Panc1 (cell line): ENCODE data around the gene SART3. TPM values are rescaled to one million over a fixed set of nuclear protein-coding genes. Genes with fewer than 3 reads are reported as not detected.

Experiments
- ATAC-seq: fragments of 200-7000 bp; cut with Tn5 transposase; 2 replicates; pipeline ENCODE4 v1.9.1; 2020; ENCODE audit warnings: mild to moderate bottlenecking, moderate library complexity
- BruUV-seq: library from RNA; stranded (reverse); fragments of 400-500 nt; replicated peaks from 2 replicates; lab custom pipeline; 2021; lab: Mats Ljungman, UMichigan
- CTCF ChIA-PET: fragments of 300-600 bp; sonication (Branson Sonifier 250); formaldehyde crosslinking; loops from one replicate; lab custom pipeline; 2022; ENCODE audit warnings: antibody characterized with exemption; lab: Charles Lee
- POLR2A ChIA-PET: fragments of 300-600 bp; sonication (Branson Sonifier 250); formaldehyde crosslinking; loops from one replicate; lab custom pipeline; 2022; ENCODE audit warnings: antibody characterized with exemption; lab: Charles Lee
- DNase-seq: peaks from one replicate; pipeline ENCODE4 v3.0.0-alpha.2; 2010; ENCODE audit warnings: low read depth, low spot score
- H3K27ac ChIP-seq: 2 replicates; pipeline ENCODE4 v1.5.1; 2011; ENCODE audit warnings: mild to moderate bottlenecking, low read length, inconsistent platforms
- H3K27me3 ChIP-seq: fragments of 200-500 bp; sonication (Bioruptor generic); 2 replicates; pipeline ENCODE4 v1.6.0; 2014; ENCODE audit warnings: low read length, inconsistent platforms; ENCODE audit not compliant: control insufficient read depth, insufficient read depth
- H3K36me3 ChIP-seq: fragments of 200-500 bp; sonication (Bioruptor generic); 2 replicates; pipeline ENCODE4 v1.5.1; 2014; ENCODE audit warnings: inconsistent platforms, mild to moderate bottlenecking, low read length, moderate library complexity; ENCODE audit not compliant: control insufficient read depth, insufficient read depth
- H3K4me1 ChIP-seq: 2 replicates; pipeline ENCODE4 v1.5.1; 2011; ENCODE audit warnings: inconsistent platforms, mild to moderate bottlenecking, low read length, moderate library complexity; ENCODE audit not compliant: control insufficient read depth, insufficient read depth
- H3K4me3 ChIP-seq, 2 experiments: 2 replicates each; pipeline ENCODE4 v1.5.1; 2011 to 2012; ENCODE audit warnings: low read depth in 2 of 2, low read length in 2 of 2, mild to moderate bottlenecking in 2 of 2, inconsistent platforms in 1 of 2, moderate library complexity in 1 of 2
- H3K9me3 ChIP-seq: fragments of 200-500 bp; sonication (Bioruptor generic); 2 replicates; pipeline ENCODE4 v1.5.1; 2014; ENCODE audit warnings: low read depth, mild to moderate bottlenecking, inconsistent platforms, low read length, moderate library complexity; ENCODE audit not compliant: control insufficient read depth, insufficient read depth
- POLR2AphosphoS5 ChIP-seq: IDR thresholded peaks from 2 replicates; pipeline ENCODE4 v1.6.1; 2012; ENCODE audit warnings: mild to moderate bottlenecking, low read depth, low read length, moderate library complexity
- SIN3A ChIP-seq: IDR thresholded peaks from 2 replicates; pipeline ENCODE4 v1.6.1; 2012; ENCODE audit warnings: low read depth, mild to moderate bottlenecking, low read length, moderate library complexity, borderline replicate concordance; ENCODE audit not compliant: insufficient read depth
- TCF7L2 ChIP-seq: IDR thresholded peaks from 2 replicates; pipeline ENCODE4 v1.6.1; 2011; ENCODE audit warnings: mild to moderate bottlenecking, low read depth, low read length, inconsistent platforms
- in situ Hi-C: cut with HindIII; loops from 2 replicates; pipeline ENCODE4 v1.10.0; 2016; ENCODE audit warnings: low sequenced_read_pairs, low pct_unique_long_range_greater_than_20kb
- intact Hi-C: fragments of 100-400 bp; cut with micrococcal nuclease; formaldehyde crosslinking; loops from one replicate; pipeline ENCODE4 v1.10.0; 2022; ENCODE audit not compliant: unreplicated experiment
- total RNA-seq: library from RNA; stranded (reverse); gene quantifications from one replicate; pipeline ENCODE4 v1.2.1, GENCODE V29; 2021; ENCODE audit not compliant: unreplicated experiment
- TF ChIP-seq, protein P1 (sequence below), 2 experiments: IDR thresholded peaks; 2 replicates each; pipeline ENCODE4 v1.6.1; 2011 to 2012; ENCODE audit warnings: low read depth in 2 of 2, control low read depth in 1 of 2, low read length in 1 of 2, mild to moderate bottlenecking in 1 of 2, moderate library complexity in 1 of 2; ENCODE audit not compliant: insufficient read depth in 1 of 2
- TF ChIP-seq, protein P2 (sequence below): fragments of 450-650 bp; IDR thresholded peaks from 2 replicates; pipeline ENCODE4 v1.5.1; 2017; ENCODE audit warnings: mild to moderate bottlenecking

The SART3 gene
- total RNA-seq, 1 experiment from 2014 or later, result 55.9 TPM

- Histone ChIP-seq H3K4me1 (no peaks in the 10 kb centered on the region), H3K4me3 (no peak overlapping the region), H3K27me3 (no peaks in the 10 kb centered on the region), H3K27ac (no peak overlapping the region), H3K36me3 (no peaks in the 10 kb centered on the region), H3K9me3 (no peaks in the 10 kb centered on the region)
- intact Hi-C loops, result no loop called here
- in situ Hi-C loops, result no loop called here
- ATAC-seq, result no peak
- no peak for DNase-seq
- ChIA-PET CTCF (no interaction called here), POLR2A (no interaction called here)
- BruUV-seq, result no TSS peak
- TF ChIP-seq POLR2AphosphoS5, result no peak
- no peak for TF ChIP-seq TCF7L2
- TF ChIP-seq, protein P1, sequence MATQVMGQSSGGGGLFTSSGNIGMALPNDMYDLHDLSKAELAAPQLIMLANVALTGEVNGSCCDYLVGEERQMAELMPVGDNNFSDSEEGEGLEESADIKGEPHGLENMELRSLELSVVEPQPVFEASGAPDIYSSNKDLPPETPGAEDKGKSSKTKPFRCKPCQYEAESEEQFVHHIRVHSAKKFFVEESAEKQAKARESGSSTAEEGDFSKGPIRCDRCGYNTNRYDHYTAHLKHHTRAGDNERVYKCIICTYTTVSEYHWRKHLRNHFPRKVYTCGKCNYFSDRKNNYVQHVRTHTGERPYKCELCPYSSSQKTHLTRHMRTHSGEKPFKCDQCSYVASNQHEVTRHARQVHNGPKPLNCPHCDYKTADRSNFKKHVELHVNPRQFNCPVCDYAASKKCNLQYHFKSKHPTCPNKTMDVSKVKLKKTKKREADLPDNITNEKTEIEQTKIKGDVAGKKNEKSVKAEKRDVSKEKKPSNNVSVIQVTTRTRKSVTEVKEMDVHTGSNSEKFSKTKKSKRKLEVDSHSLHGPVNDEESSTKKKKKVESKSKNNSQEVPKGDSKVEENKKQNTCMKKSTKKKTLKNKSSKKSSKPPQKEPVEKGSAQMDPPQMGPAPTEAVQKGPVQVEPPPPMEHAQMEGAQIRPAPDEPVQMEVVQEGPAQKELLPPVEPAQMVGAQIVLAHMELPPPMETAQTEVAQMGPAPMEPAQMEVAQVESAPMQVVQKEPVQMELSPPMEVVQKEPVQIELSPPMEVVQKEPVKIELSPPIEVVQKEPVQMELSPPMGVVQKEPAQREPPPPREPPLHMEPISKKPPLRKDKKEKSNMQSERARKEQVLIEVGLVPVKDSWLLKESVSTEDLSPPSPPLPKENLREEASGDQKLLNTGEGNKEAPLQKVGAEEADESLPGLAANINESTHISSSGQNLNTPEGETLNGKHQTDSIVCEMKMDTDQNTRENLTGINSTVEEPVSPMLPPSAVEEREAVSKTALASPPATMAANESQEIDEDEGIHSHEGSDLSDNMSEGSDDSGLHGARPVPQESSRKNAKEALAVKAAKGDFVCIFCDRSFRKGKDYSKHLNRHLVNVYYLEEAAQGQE (IDR thresholded peaks at IDR 0.05; ENCODE audit: insufficient read depth in 1 of 2, low read depth in 2 of 2, low read length in 1 of 2), result no peak
- no peak for TF ChIP-seq SIN3A
- TF ChIP-seq, protein P2, sequence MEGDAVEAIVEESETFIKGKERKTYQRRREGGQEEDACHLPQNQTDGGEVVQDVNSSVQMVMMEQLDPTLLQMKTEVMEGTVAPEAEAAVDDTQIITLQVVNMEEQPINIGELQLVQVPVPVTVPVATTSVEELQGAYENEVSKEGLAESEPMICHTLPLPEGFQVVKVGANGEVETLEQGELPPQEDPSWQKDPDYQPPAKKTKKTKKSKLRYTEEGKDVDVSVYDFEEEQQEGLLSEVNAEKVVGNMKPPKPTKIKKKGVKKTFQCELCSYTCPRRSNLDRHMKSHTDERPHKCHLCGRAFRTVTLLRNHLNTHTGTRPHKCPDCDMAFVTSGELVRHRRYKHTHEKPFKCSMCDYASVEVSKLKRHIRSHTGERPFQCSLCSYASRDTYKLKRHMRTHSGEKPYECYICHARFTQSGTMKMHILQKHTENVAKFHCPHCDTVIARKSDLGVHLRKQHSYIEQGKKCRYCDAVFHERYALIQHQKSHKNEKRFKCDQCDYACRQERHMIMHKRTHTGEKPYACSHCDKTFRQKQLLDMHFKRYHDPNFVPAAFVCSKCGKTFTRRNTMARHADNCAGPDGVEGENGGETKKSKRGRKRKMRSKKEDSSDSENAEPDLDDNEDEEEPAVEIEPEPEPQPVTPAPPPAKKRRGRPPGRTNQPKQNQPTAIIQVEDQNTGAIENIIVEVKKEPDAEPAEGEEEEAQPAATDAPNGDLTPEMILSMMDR, result no peak
Measured at GRCh38 chr12:108595711-108596647, 35.0 kb upstream of the SART3 start.

- POLR2A ChIA-PET, result no interaction called here
- ATAC-seq, result no peak
- intact Hi-C loops, result no loop called here
- Histone ChIP-seq H3K27ac (no peak overlapping the region), H3K9me3 (no peaks in the 10 kb centered on the region), H3K27me3 (no peaks in the 10 kb centered on the region), H3K4me3 (no peak overlapping the region), H3K4me1 (no peaks in the 10 kb centered on the region), H3K36me3 (no peaks in the 10 kb centered on the region)
- no peak for DNase-seq
- CTCF ChIA-PET, result no interaction called here
- in situ Hi-C loops, result no loop called here
- TF ChIP-seq TCF7L2 (no peak), SIN3A (no peak), POLR2AphosphoS5 (no peak)
- TF ChIP-seq, protein P1 (IDR thresholded peaks at IDR 0.05; ENCODE audit: insufficient read depth in 1 of 2, low read depth in 2 of 2, low read length in 1 of 2), result no peak
- TF ChIP-seq, protein P2, result no peak
- BruUV-seq, result no TSS peak
Measured at GRCh38 chr12:108594960-108595710, 34.2 kb upstream of the SART3 start.
